Measurements from ENCODE around the gene TRIM44.

DNA sequence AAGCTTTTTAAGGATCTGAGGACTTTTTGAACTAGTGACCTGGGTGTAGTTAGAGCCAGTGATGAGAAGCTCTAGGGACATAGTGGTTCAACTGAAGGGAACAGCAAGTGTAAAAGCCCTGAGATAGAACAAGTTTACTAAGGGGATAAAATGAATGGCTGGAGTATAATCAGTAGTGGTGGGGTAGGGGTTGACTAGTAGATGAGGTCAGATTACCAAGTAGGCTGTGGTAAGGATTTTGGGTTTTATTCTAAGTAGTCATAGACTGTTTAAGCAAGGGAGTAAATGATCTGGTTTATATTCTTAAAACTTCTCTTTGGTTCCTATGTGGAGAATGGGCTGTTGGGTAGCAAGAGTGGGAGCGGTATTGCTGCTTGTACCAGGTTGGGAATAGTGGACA lies 15.3 kb downstream of the TRIM44 start:
- TF ChIP-seq, protein P1, sequence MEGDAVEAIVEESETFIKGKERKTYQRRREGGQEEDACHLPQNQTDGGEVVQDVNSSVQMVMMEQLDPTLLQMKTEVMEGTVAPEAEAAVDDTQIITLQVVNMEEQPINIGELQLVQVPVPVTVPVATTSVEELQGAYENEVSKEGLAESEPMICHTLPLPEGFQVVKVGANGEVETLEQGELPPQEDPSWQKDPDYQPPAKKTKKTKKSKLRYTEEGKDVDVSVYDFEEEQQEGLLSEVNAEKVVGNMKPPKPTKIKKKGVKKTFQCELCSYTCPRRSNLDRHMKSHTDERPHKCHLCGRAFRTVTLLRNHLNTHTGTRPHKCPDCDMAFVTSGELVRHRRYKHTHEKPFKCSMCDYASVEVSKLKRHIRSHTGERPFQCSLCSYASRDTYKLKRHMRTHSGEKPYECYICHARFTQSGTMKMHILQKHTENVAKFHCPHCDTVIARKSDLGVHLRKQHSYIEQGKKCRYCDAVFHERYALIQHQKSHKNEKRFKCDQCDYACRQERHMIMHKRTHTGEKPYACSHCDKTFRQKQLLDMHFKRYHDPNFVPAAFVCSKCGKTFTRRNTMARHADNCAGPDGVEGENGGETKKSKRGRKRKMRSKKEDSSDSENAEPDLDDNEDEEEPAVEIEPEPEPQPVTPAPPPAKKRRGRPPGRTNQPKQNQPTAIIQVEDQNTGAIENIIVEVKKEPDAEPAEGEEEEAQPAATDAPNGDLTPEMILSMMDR (IDR thresholded peaks at IDR 0.05), result no peak
- TF ChIP-seq POLR2A (IDR thresholded peaks at IDR 0.05), result no peak

Data from right lobe of liver (tissue), 4 donors.